Activated T-cell treated with anti-CD3 and anti-CD28 coated beads, Interleukin-2, amount 50 U/mL, for 48 hours (primary cell): ENCODE results near the gene COL25A1.
A peak's percentile ranks its signal among the peaks of the same experiment; 100 is the strongest.

Experiments used
- DNase-seq, 2 experiments: peaks; one replicate each; pipeline ENCODE4 v3.0.0-alpha.2; 2020

The COL25A1 gene

DNA sequence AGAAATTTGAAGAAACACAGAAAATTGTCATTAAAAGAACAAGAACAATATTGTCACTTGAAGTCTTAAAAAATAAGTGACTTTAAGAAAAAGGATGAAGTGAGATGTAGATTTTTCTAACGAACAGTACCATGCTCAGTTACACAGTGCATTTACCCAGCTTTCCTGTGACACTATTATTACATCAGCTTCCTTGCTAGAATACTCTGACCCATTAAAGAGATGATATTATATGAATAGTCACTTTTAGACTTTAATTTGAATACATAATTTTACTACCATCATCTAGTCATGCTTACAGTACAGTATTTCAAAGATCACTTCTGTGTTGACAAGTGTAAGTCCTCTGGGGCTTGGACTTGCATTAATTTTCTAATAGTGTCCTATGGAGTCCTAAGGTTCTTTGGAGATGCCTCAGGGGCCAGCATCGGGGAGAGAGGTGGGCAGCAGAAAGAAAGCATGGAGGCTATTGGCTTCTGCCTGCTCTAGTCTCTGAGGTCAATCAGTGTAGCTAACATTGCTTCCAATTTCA is 10.7 kb downstream of the COL25A1 start:
- DNase-seq = no peak

DNA sequence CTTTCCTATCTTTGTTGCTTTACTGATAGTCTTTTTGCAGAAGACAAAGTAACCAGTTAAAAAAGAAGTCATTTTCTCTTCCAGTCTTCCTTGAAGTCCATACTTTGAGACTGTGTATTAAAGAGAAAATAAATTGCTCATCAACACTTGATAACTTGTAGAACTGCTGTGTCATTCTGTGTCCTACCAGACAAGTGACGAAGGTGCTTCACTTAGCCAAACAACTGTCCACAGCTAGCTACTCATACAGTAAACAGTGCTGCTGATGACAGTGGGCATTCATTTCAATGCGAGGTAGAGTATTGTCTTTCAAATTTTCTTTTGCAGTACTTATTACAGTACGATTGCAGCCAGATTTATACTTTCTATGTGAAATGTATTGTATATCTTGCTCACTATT is 11.5 kb downstream of the COL25A1 start:
- no peak for DNase-seq

DNA sequence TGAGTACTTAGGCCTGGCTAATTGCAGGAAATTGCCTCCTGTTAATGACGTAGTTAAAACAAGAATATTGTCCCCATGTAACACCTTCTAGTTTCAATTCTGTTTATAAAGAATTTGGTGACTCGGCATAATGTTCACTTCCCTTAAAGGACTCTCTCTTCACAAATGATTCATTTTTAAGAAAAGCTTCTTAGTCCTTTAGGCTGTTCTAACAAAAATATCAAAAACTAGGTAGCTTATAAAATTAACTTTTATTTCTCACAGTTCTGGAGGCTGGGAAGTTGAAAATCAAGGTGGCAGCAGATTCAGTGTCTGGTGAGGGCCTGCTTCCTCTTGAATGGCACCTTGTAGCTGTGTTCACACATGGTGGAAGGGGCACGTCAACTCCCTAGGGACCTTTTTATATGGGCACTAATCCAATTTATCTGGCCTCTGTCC is 23.8 kb downstream of the COL25A1 start:
- no peak for DNase-seq

DNA sequence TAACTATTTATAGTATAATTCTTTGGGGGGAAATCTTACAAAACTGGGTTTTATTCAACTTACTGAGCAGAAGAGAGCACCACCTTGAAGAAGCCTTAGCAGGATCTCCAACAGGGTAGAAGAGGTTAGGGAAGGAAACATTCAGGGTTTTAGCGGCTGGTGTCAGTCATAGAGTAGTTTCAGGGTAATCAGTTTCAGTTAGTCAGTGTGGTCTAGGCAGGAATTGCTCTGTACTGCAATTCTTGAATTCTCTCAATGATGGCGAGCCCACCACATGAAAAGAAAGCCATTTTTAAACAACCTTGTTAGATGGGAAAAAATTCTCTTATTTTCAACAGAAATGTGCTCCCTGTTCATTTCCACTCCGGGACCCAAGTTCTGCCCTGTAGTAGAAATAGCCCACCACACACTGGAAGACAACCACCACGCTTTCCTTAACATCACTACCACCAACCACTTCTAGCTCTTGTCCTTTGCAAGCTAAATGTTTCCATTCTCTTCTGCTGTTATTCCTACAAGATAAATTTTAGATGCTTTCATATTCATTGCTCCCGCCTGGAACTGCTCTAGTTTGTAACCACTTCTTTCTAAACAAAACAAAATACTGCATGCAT is 25.9 kb downstream of the COL25A1 start:
- DNase-seq = peak in 1 of 2 experiments; percentile 24

DNA sequence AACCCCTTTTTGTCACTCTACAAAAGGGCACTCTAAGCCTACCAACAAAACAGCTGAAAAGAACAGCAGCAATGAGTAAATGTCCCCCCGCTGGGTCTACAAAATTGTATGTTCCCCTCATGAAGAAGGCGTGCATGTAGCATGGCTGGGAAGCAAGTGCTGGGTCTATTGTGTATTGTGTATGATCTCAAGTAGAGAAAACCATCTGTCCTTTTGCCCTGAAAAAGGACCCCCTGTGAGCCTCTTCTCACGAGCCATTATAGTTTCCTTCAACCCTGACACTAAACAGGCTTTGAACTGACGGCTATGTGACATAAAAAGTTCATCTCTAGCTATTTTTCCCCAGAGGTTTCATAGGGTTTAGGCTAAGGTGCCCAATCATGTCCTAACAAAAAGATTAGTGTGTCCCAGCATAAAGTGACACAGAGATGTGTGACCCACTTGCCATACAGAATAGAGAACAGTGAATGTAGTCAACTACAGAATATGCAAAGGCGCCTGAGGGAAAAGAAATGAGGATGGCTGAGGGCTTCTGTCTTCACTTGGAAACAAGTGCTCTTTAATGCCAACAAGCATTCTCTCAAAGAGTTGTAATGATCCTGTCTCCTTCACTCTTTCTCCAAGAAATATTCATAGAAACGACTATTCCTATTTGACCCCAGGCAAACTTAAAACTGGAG is 27.3 kb downstream of the COL25A1 start:
- DNase-seq = no peak

DNA sequence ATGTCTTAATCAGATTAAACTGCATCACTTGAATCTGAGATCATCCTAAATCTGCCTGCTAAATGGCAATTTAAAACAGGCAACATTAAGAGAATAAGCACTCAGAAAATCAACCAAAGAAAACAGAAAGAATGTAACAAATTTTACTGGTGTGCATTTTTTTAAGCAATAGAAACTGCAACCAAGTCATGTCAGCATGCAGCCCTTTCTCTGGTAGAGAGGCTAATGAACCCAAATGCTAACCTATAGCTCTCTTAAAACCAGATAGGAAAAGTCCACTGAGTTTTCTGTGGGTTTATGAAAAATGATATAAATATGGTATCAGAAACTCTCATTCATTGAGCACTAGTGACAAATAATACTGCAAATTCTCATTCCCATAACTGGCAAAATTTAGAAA is 35.6 kb downstream of the COL25A1 start:
- DNase-seq = no peak

DNA sequence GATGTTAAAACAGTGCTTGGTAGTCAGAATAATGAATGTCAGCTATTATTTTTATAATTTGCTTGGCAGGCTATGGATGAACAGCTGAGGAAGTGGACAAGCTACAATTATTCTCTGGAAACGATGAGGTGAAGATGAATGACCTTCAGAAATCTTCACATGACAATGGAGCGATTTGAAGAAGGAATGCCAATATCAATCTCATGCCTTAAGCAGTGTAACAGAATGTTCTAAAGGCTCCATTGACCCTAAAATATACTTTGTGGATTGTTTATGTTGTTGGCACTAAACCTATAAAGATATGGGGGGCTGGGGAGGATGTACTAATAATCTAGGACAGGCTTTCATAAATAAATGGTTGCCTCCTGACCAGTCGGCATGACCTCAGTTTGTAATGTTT is 36.2 kb downstream of the COL25A1 start:
- no peak for DNase-seq

DNA sequence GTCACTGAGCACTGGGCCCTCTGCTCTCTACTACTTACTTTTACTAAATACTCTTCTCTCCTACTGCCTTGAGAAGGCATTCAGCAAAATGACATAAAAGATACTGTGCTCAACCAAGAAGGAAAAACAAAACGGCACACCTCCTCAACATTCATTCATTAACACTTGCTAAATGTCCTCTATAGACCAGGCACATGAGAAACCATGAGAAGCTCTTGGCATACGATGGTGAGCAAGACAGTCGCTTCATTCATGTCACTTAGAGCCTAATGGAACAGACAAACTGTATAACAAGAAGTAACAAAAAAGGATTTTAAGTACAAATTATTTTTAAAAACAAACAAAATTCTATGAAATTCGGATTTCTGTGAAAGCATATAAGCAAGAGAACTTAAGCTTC is 38.7 kb downstream of the COL25A1 start:
- DNase-seq = no peak

DNA sequence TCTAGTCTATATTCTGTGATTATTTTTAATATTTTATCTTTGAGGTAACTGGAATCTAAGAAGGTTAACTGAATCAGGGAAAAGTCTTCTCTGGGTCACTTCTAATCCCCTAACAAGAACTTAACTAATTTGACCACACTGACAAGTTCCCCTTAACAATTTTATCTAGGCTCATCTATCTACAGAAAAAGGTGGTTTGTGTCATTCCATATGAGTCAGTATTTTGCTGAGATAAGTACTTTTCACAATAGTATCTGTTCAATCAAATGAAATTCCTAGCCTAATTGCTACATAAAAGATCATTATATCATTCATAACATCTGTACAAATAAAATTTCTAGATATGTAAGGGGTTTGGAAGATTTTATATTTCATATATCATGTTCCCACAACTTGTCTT is 45.6 kb downstream of the COL25A1 start:
- DNase-seq = no peak

DNA sequence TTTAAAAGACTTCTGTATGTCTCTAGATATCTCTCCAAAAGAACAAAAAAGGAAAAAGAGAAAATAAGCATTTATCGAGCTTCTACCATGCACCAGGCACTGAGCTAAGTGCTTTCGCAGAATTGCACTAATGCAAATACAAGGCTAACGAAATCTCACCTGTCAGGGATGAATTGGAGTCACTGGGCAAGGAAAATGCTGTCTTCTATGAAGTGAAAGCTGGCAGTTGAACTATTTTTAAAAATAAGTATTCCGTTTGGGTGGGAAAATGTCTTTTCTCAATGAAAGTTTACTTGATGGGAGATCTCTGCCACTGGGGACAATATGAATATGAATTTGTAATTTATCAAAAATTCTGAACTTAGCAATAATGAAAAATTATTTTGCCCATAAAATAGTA is 47.6 kb downstream of the COL25A1 start:
- DNase-seq = no peak

DNA sequence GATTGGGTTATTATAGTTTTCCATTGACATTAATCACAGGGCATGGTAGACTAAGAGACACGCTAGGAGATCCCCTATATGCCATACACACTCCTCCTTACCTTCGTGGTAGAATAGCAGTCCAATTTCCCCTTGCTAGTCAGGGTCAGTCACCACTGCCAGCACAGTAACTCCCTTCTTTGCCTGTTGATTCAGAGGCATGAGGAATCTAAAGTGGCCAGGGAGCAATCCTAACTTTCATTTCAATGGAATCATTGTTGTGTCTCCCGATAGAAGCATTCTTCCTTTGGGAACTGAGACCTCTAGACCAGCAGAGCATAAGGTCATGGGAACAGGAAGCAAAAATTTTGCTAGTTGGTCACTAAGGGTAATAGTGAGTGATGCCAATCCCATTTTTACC is 51.1 kb downstream of the COL25A1 start:
- no peak for DNase-seq

DNA sequence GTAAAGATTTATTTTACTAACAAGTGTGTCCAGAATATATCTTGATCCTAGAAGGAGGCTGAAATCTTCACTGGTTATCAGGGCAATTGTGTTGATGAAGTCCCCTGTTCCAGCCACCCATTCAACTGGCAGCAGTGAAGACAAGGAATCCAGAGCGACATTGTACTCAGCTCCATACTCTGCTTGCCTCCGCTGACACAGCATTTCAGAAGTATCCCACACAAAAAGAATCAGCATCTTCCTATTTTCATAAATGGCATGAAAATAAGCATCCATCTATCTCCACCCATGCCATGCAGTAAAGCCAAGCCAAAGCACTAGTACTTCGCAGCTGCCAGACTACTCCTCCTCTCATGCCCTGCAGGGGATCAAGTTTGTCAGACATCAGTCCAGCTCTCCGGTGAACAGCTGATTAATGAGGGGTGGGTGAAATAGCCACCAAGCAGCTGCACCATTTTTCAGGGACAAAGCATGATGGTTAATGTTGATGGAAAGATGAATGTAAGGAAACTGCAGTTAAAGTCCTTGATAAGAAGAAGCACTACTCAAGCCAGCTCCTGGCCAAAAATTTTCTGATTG is 54.0 kb downstream of the COL25A1 start:
- no peak for DNase-seq

DNA sequence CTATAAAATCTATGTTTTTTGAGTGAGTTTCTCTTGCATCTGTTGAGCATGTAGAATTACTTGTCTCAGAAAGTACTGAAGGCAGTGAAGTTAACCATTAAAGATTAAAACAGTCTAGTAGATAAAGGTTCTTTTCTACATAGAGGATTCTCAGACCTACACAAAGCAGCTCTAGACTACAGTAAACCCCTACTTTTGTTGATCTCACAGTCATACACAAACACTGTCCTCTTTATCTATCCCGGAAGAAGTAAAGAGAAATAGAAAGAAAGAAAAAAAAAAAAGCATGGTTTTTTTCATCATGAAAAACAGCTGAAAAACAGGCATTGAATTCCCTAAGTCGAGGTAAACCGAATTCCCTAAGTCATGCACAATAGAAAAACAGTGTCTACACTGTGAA is 58.6 kb downstream of the COL25A1 start:
- no peak for DNase-seq

DNA sequence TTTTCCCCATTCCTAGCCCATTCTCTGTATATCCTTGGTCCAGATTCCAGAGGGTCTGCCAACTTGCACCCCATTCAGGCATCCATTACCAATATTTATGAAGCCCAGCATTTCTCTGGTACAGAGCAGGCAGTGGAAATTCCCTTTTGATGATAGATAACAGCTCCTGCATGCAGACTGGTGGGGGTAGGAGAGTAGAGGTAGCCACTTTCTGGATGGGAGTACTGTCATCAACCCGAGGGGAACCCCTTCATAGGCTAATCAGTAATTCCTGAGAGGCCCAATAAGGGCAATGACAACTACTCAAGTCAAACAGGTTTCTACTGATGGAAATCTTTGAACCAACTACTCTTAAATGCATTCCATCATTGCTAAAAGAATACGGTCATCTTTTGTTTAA is 63.7 kb downstream of the COL25A1 start:
- DNase-seq = no peak

DNA sequence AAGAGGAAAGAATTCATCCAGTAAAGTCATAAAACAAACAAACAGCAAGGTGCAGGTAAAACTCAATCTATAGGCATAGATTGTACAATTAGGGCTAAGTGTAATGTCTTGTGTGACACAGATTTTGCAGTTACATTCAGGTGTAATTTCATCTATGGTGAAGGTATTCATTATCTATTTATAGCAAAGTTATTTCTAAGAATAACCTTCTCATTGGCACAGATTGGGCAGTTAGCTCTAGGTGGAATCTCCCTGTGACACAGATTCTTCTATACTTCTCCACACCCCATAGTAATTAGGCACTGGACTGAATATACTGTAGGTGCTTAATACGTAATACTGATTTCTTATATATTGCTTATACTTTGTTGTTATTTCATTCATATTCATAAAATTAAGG is 66.8 kb downstream of the COL25A1 start:
- DNase-seq = no peak

DNA sequence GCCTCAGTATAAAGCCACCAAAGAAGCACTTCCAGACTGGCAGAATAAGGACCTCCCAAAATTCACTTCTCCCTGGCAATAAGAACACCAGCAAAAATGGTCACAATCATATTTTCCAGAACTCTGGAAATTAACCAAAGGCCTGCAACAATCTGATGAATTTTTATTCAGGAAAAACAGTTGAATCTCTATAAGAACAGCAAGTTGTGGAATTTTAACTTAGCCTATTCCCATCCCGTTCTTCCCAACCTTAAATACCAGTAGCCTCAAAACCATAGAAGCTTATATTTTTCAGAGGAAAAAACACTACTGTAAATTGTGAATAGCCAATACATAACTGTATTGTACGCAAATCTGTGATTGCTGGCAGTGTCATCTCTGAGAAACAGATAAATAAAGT is 67.9 kb downstream of the COL25A1 start:
- no peak for DNase-seq

DNA sequence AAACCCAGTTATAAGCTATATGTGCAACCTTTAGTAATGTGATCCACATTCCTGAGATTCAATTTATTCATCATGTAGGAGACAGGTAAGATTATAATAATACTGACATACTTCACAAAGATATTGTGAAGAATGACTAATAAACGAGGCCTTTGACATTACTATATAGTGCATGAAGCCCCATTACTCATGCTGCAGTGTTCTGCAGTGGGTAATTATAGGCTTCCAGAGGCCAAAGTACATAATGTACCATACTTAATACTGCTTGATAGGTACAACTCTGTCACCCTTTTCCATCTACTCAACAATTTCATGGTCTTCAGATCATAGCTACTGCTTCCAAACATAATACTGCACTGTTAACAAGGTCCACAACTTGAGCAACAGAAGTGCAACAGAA is 68.9 kb downstream of the COL25A1 start:
- DNase-seq = no peak

DNA sequence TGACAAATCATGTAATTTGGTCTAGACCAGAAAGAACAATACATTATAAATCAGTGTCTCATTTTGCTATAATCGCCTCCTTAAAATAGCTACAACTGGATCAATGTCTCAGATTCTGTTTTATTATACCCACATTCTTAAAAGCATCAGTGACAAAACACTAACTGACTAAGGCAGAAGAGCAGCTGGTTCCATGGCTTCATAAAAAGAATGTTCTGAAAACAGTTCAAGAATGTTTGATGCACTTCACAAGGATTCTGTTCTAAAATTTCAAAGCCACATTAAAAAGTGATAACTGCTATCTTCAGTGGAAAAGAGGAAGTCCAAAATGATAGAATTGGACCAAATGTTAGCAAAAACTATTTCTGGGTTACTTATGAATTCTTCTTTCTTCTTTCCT is 69.8 kb downstream of the COL25A1 start:
- no peak for DNase-seq

DNA sequence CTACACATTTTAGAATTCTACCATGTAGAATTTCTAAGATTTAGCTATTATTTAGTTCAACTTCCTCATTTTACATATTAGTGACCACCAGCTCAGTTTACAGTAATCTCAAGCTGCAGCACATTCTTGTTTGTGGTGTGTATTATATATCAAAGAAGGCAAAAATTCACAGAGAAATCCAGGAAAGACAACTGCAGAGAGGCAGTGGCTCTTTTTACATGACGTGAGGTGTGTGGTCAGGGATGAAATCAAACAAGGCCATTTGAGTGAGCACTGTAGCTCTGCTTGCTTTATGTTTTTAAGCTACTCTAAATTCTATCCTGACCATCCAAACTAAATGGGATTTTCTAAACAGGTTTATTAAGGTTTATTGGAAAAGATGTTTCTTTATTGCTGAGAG is 71.1 kb downstream of the COL25A1 start:
- no peak for DNase-seq

DNA sequence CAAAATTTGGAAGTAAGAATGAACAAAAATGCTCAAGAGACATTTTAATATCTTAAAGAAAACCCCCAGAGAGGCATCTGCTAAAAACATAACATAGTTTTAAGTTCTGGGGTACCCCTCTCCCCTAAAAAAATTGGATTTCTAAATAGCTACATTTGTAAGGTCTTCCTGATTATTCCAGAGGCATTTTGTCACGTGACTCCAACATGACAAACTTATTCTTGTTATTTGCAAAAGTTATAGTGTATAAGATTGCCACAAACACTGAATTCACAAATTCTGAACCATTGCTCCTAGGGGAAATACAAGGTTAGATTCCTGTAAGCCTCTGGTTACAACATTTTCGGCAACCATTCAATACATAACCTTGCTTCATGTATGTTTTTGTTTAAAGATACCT is 73.4 kb downstream of the COL25A1 start:
- no peak for DNase-seq

DNA sequence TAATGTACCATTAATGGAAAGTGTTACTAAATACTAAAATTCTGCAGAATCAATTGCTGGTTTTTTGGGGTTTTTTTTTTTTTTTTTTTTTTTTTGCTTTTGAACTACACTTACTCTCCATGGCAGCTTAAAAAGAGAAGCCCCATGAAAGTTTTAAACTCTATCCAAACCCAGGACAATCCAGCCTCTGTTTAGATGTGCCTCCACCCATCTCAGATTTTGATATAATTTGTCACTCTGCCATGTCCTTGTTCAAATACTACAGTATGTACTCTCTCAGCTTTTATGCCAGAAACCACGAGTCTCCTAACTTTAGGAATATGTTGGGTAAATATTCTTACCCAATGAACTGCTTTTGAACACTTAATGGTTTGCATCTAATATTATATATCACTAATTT is 84.2 kb downstream of the COL25A1 start:
- no peak for DNase-seq

DNA sequence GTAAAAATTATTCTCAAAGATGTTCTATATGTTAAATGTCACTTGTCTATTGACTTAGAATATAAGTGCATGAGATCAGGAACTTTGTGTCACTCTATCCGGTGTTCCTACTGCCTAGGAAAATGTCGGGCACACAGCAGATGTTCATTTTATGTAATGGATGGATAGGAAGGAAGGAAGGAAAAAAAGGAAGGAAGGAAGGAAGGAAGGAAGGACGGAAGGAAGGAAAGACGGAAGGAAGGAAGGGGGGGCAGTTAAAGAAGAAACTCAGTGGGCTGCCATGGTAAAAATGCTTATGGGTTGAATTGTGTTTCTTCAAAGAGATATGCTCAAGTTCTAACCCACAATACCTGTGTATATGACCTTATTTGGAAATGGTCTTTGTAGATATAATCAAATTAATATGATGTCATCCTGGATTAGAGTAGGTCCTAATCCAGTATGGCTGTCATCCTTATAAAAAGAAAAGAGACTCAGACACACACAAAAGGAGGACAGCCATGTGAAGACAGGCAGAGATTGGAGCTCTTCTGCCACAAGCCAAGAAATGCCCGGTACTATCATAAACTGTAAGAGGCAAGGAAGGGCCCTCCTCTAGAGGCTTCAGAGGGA is 86.3 kb downstream of the COL25A1 start:
- DNase-seq = no peak

DNA sequence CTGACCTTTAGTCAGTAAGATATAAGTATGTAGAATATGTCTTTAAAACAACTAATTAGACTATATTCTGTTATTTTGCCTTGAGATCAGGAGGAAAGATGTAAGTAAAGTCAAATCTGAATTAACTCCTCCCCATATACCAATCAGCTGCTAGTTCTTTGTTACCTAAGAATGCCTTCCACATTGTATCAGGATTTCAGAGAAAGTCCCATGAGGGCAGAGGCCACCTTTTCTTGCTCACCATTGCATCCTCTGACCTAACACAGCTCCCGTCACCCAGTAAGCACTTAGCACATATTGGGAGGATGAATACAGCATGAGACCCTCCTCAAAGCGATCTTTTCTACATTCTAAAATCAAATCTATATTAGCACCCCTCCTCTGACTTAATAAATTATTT is 87.0 kb downstream of the COL25A1 start:
- DNase-seq = no peak
